ENCODE data around the gene PRR7.
"Not testable (repeated sequence)": the region's sequence is repeated elsewhere in the genome, so short reads cannot be mapped to it uniquely, and the experiment has no call there.

PRR7 gene

DNA sequence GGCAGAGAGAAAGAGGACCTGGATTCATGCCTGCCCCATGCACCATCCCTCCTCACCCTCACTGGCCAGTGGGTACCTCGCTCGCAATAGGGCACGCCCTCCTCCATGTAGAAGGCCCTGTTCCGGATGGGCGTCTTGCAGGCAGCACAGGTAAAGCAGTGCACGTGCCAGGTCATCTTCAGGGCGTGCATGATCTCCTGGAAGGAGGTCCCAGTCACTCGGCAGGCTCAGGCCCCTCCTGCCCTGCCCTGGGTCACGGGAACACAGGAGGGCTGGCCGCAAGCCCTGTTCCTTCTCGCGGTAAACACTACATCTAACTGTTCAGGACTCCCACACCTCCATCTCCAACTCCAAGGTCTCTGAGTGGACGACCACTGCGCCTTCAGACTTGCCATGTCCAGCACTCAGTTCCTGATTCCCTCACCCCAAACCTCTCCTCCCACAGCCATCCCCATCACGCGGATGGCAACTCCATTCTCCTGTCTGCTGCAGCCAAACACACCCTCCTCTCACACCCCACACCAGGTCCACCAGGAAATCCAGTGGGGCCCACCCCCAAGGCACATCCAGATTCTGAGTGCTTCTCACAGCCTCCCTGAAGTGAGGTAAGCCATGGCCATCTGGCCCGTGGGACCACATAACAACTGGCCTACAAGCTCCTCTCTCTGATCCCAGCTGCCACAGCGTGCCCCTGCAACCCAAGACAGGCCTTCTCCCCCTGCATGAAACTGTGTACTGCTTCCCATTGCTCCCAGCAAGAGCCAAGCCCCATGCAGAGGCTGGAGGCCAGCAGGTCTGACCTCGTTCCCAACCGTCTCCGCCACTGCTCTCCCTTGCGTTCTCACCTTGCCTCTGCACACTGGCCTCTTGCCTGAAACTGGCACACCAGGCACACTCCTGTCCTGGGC lies 37.6 kb downstream of the PRR7 start:
- TF ChIP-seq, protein P1, sequence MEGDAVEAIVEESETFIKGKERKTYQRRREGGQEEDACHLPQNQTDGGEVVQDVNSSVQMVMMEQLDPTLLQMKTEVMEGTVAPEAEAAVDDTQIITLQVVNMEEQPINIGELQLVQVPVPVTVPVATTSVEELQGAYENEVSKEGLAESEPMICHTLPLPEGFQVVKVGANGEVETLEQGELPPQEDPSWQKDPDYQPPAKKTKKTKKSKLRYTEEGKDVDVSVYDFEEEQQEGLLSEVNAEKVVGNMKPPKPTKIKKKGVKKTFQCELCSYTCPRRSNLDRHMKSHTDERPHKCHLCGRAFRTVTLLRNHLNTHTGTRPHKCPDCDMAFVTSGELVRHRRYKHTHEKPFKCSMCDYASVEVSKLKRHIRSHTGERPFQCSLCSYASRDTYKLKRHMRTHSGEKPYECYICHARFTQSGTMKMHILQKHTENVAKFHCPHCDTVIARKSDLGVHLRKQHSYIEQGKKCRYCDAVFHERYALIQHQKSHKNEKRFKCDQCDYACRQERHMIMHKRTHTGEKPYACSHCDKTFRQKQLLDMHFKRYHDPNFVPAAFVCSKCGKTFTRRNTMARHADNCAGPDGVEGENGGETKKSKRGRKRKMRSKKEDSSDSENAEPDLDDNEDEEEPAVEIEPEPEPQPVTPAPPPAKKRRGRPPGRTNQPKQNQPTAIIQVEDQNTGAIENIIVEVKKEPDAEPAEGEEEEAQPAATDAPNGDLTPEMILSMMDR (IDR thresholded peaks at IDR 0.05; ENCODE audit: control insufficient read depth, extremely low read depth, insufficient read depth) = no peak
- no peak overlapping the region for H3K4me3 ChIP-seq (ENCODE audit: low read depth, low read length)
- DNase-seq (ENCODE audit: low read depth) = no peak

DNA sequence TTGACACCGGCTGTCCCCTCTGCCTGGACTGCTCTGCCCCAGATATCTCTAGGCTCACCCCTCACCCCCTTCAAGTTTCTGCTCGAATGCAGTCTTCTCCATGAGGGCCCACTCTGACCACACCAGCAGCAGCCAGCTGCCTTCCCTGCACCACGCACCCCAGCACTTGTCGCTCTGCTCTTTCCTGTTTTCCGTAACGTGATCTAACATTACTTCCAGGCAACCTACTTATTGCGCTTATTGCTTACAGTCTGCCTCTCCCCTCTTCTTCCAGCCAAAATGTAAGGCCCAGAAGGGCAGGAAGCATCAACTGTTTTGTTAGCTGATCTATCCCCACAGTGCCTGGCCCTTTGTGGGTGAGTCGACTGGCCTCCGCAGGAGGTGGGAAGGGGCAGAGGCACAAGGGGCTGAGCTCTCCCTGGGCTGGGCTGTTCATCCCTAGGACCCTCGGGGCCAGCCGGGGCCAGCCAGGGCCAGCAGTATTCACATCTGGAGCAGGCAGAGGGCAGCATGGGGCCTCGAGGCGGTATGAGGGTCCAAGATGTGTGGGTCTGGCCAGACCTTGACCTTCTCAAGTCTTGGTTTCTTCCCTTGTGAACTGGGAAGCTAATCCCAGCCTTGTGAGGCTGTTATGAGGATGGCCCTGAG lies 38.4 kb downstream of the PRR7 start:
- TF ChIP-seq, protein P1 (IDR thresholded peaks at IDR 0.05; ENCODE audit: control insufficient read depth, extremely low read depth, insufficient read depth) = no peak
- DNase-seq (ENCODE audit: low read depth) = no peak
- no peak overlapping the region for H3K4me3 ChIP-seq (ENCODE audit: low read depth, low read length)

DNA sequence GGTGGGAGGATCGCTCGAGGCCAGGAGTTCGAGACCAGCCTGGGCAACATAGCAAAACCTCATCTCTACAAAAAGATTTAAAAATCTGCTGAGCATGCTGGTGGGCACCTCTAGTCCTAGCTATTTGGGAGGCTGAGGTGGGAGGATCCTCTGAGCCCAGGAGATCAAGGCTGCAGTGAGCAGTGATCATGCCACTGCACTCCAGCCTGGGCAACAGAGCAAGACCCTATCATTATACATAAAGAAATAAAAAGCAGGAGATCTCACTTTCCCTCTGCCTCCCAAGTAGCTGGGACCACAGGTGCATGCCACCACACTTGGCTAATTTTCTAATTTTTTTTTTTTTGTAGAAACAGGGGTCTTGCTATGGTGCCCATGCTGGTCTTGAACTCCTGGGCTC lies 39.1 kb downstream of the PRR7 start:
- DNase-seq (ENCODE audit: low read depth); H3K4me3 ChIP-seq (ENCODE audit: low read depth, low read length): not testable (repeated sequence)

DNA sequence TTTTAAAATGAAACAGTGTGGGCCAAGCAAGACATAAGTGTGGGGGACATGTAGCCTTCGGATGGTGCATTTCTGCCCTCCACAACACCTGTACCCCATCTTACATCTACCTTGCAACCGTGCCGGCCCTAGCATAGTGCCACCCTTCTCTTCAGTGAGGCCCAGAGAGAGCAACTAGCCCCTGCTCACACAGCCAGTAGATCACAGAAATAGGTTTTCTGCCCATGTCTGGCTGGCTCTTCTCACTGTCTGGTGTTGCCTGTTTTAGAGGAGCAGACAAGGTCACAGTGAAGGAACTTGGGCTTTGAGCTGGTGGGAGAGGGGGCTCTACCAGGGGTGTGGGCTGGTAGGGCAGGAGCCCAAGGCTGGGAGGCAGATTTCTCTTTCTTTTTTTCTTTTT lies 39.6 kb downstream of the PRR7 start:
- no peak overlapping the region for H3K4me3 ChIP-seq (ENCODE audit: low read depth, low read length)
- TF ChIP-seq, protein P1 (IDR thresholded peaks at IDR 0.05; ENCODE audit: control insufficient read depth, extremely low read depth, insufficient read depth) = no peak
- no peak for DNase-seq (ENCODE audit: low read depth)

DNA sequence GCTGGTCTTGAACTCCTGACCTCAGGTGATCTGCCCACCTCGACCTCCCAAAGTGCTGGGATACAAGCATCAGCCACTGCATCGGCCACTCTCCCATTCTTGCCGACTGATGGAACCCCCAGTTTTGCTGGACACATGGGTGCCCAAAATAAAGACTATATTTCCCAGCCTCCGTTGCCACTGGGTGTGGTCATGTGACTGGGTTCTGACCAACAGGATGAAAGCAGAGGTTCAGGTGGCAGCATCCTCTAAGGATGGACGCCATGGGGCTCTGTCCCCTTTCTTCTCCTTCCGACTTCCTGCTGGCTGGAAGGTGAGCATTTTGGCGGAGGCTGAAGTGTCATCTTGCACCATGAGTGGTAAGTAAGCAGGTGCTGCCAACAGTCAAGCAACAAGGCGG lies 40.5 kb downstream of the PRR7 start:
- H3K4me3 ChIP-seq (ENCODE audit: low read depth, low read length) = no peak overlapping the region
- TF ChIP-seq, protein P1 (IDR thresholded peaks at IDR 0.05; ENCODE audit: control insufficient read depth, extremely low read depth, insufficient read depth) = no peak
- DNase-seq (ENCODE audit: low read depth) = no peak

DNA sequence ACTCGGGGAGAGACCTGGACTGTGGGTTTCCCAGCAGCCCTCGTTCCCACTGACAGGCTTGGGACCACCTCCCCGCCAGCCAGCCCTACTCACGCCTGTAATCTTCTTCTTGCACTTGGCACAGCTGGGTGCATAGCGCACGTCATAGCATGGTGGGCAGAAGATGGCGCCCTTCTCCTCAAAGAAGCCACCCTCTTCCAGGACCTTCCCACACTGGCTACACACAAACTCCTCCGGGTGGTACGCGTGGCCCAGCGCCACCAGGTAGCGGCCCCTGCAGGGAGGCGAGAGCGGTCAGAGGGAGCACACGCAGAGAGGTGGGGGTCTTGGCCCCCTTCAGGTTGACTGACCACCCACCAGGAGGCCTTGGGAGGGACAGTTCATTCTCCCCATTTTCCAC lies 41.4 kb downstream of the PRR7 start:
- TF ChIP-seq, protein P1 (IDR thresholded peaks at IDR 0.05; ENCODE audit: control insufficient read depth, extremely low read depth, insufficient read depth) = no peak
- H3K4me3 ChIP-seq (ENCODE audit: low read depth, low read length) = no peak overlapping the region
- DNase-seq (ENCODE audit: low read depth) = no peak

DNA sequence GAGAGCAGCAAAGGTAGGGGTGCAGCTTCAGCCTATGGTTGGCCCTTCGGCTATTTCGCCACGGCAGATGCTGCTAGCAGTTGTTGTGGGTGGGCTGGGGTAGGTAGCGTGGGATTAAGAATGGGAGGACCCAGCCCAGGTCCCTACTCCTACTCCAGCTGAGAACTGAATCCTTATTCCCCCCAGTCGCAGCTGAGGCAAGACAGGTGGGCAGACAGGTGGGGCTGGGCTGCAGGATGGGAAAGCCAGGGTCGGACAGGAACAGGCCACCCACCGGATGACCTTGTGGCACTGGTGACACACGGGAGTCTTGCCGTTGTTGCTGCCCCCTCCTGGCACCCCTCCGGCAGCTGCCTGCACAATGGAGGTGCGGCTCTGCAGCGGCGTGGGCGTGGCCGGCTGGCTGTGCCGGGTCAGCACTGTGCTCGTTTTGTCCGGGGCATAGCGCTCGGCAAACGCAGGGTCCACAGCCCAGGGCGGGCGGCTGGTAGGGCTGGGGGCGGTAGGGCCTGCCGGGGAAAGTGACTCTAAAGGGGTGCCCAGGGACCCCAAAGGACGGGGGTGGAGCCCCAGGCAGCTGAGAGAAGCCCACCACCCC lies 42.6 kb downstream of the PRR7 start:
- DNase-seq (ENCODE audit: low read depth) = no peak
- H3K4me3 ChIP-seq (ENCODE audit: low read depth, low read length) = no peak overlapping the region
- TF ChIP-seq, protein P1 (IDR thresholded peaks at IDR 0.05; ENCODE audit: control insufficient read depth, extremely low read depth, insufficient read depth) = no peak

All from LNCaP clone FGC (cell line).